Dendritic cell treated with granulocyte-macrophage colony-stimulating factor and Interleukin-4, amounts not matched to agents 40 ng/mL and 50 ng/mL, for 4 days (primary cell): ENCODE results near the gene HSD11B1L.
A peak's percentile ranks its signal among the peaks of the same experiment; 100 is the strongest.

Source experiments
- H3K27ac Mint-ChIP-seq: one replicate; pipeline ENCODE4 v1.8.0; 2022; ENCODE audit warnings: mild to moderate bottlenecking, mixed read lengths
- H3K27me3 Mint-ChIP-seq: one replicate; pipeline ENCODE4 v1.8.0; 2022; ENCODE audit warnings: mild to moderate bottlenecking, mixed read lengths
- H3K36me3 Mint-ChIP-seq: one replicate; pipeline ENCODE4 v1.8.0; 2022; ENCODE audit warnings: low read depth, mixed read lengths
- H3K4me1 Mint-ChIP-seq: one replicate; pipeline ENCODE4 v1.8.0; 2022; ENCODE audit warnings: low read depth, mixed read lengths
- H3K4me3 Mint-ChIP-seq: one replicate; pipeline ENCODE4 v1.8.0; 2022; ENCODE audit warnings: mild to moderate bottlenecking, moderate library complexity, mixed read lengths
- H3K9me3 Mint-ChIP-seq: one replicate; pipeline ENCODE4 v1.8.0; 2022; ENCODE audit warnings: mixed read lengths
- intact Hi-C: fragments of 100-400 bp; cut with micrococcal nuclease; formaldehyde crosslinking; loops from one replicate; pipeline ENCODE4 v1.15.0; 2022

The HSD11B1L gene

GRCh38 chr19:5676105-5676771 lies 4.6 kb upstream of the HSD11B1L start:
- intact Hi-C loops, result no loop called here
- H3K27ac Mint-ChIP-seq, result no peak overlapping the region
- H3K4me3 Mint-ChIP-seq, result no peak overlapping the region

GRCh38 chr19:5676772-5677105 lies 4.1 kb upstream of the HSD11B1L start:
- intact Hi-C loops, result no loop called here
- Mint-ChIP-seq H3K27ac (no peak overlapping the region), H3K9me3 (no peaks in the 10 kb centered on the region), H3K36me3 (peaks cover 52% of the 10 kb centered on the region), H3K27me3 (peaks cover 6% of the 10 kb centered on the region), H3K4me1 (peaks cover 18% of the 10 kb centered on the region), H3K4me3 (no peak overlapping the region)

More at GRCh38 chr19:5676105-5676771, 4.6 kb upstream of the HSD11B1L start:
- Mint-ChIP-seq H3K4me1 (peaks cover 13% of the 10 kb centered on the region), H3K9me3 (no peaks in the 10 kb centered on the region), H3K27me3 (peaks cover under 1% of the 10 kb centered on the region), H3K36me3 (peaks cover 57% of the 10 kb centered on the region)

DNA sequence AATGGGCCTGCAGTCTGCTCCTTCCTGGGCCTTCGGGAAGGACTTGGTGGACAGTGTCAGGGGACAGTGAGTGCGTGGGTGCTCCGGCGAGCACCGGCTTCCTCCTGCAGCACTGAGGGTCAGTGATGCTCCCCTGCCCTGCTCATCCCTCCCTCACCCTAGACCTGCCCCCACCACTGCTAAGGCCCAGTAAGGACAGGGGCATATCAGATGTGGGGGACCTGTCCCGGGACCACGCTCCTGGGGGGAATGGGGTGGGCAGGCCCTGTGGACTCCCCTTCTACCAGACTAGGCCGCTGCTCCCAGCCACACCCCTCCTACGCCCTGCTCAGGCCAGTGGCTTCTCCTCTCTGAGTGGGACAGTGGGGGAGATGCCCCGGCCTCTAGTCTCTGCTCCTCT lies 3.7 kb upstream of the HSD11B1L start:
- Mint-ChIP-seq H3K27ac (no peak overlapping the region), H3K9me3 (no peaks in the 10 kb centered on the region), H3K4me1 (peaks cover 22% of the 10 kb centered on the region), H3K36me3 (peaks cover 48% of the 10 kb centered on the region), H3K4me3 (no peak overlapping the region), H3K27me3 (peaks cover 8% of the 10 kb centered on the region)
- intact Hi-C loops, result no loop called here

DNA sequence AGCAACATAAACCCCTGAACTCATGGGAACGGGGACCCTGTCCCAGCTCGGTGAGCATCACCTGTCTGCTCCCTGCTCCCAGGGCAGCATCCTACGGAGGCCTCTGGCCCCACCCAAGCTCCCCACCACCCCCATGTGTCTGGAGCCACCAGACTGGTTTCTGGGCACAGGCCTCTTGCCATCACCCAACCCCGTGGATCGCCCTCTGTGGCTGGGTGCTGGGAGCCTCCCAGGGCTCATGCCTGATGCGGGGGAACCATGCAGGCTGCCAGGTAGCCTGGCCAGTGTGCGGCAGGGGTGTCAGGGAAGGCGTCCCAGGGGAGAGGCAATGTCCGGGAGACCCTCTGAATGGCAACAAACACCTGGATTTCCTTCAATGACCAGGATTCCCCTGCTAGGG lies 3.2 kb upstream of the HSD11B1L start:
- no peaks in the 10 kb centered on the region for H3K9me3 Mint-ChIP-seq
- no peak overlapping the region for H3K27ac Mint-ChIP-seq
- H3K27me3 Mint-ChIP-seq, result peaks cover 11% of the 10 kb centered on the region
- no peak overlapping the region for H3K4me3 Mint-ChIP-seq
- peaks cover 48% of the 10 kb centered on the region for H3K36me3 Mint-ChIP-seq
- intact Hi-C loops, result no loop called here
- H3K4me1 Mint-ChIP-seq, result peaks cover 22% of the 10 kb centered on the region

- H3K27ac Mint-ChIP-seq, result no peak overlapping the region
- H3K4me1 Mint-ChIP-seq, result peaks cover 22% of the 10 kb centered on the region
- intact Hi-C loops, result no loop called here
- no peaks in the 10 kb centered on the region for H3K9me3 Mint-ChIP-seq
- H3K27me3 Mint-ChIP-seq, result peaks cover 11% of the 10 kb centered on the region
- H3K4me3 Mint-ChIP-seq, result no peak overlapping the region
- H3K36me3 Mint-ChIP-seq, result peaks cover 42% of the 10 kb centered on the region
Observed at GRCh38 chr19:5678071-5678718, 2.6 kb upstream of the HSD11B1L start.

DNA sequence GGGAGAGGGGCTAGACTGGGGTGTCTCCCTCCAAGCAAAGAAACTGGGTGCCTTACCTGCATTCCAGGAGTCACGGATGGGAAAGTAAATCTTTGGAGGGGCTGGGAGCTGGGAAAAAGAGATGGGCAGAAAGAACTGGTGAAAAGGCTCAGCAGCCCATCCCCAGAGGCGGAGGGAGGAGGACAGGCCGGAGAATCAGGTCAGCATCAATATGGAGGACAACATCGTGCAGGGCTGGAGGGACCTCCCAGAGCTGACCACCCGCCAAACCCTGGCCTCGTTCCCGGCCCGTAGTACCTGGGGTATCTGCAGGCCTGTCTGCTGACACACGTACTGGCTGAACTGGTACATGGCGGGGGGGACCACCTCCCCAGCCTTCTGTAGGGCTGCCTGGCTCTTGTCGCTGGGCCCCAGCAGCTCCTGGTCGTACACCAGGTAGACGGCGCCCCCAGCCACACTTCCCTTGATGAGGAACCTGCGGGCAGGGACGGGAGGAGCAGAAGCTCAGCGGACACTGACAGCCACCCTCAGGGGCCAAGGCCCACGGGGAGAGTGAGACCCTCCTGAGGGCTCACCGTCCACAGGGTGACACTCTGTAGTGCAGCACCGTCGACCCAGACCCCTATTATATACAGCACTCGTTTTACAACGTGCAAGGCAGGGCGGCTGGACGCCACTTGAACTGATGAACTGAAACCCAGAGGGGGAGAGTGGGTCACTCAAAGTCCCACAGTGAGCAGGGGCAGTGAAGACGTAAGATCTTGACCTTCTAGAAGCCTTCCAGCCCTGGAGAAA lies 1.3 kb upstream of the HSD11B1L start:
- peak overlapping the region; percentile 92 for H3K4me3 Mint-ChIP-seq
- H3K4me1 Mint-ChIP-seq, result peaks cover 22% of the 10 kb centered on the region
- peaks cover 32% of the 10 kb centered on the region for H3K36me3 Mint-ChIP-seq
- H3K27me3 Mint-ChIP-seq, result peaks cover 11% of the 10 kb centered on the region
- intact Hi-C loops, result loop anchor here (1.0 to 2.0 kb wide), 2 partner anchors 41 to 57 kb away; partner anchors contain the start of genes CATSPERD, LONP1, SAFB and SAFB2
- peak overlapping the region; percentile 89 for H3K27ac Mint-ChIP-seq
- H3K9me3 Mint-ChIP-seq, result no peaks in the 10 kb centered on the region

DNA sequence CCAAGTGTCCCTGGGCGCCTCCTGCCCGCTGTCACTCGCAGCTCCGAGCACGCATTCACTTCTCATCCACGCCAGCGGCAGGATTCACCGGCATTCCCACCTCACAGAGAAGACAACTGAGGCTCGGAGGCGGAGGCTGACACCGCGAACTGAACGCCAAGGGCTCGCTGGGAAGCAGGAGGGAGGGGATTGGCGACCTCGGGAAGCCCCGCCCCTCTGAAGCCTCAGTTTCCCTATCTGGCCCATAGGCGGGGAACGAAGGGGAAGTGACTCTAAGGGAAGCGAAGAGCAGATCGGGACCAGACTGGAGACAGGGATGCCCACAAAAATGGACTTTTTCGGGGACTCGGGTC lies 767 bp upstream of the HSD11B1L start:
- H3K9me3 Mint-ChIP-seq, result no peaks in the 10 kb centered on the region
- peaks cover 32% of the 10 kb centered on the region for H3K36me3 Mint-ChIP-seq

DNA sequence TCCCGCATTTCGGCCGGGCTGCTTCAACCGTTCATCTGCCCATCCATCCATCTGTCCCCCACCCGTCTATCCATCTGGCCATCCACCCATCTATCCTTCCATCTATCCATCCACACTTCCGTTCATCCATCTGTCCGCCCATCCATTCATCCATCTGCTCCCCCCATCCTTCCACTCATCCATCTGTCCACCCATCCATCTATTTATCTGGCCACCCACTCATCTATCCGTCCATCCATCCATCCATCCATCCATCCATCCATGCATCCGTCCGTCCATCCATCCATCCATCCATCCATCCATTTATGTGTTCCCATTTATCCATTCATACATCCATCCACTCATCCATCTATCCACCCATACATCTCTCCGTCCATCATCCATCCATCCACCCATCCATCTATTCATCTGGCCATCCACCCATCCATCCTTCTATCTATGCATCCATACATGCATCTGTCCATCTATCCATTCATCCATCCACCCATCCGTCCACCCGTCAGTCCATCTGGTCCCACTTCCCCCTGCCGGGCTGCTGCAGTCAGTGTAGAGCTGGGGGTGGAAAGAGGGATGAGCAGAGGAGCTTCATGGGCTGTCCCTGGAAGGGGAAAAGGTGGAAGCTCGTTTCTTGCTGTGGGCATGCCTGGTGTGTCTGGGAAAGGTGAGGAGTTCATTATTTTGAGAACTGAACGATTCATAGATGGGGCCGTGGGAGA lies 722 bp downstream of the HSD11B1L start:
- Mint-ChIP-seq H3K4me3 (peak overlapping the region; percentile 92), H3K9me3 (no peaks in the 10 kb centered on the region), H3K27me3 (peaks cover 11% of the 10 kb centered on the region), H3K36me3 (peaks cover 26% of the 10 kb centered on the region), H3K4me1 (peaks cover 28% of the 10 kb centered on the region), H3K27ac (peak overlapping the region; percentile 89)
- intact Hi-C loops, result loop anchor here (2.0 kb wide), 1 partner anchor 59 kb away; the partner anchor contains the start of genes SAFB and SAFB2

More for the DNA sequence above, 767 bp upstream of the HSD11B1L start:
- H3K4me3 Mint-ChIP-seq, result peak overlapping the region; percentile 92
- H3K27ac Mint-ChIP-seq, result peak overlapping the region; percentile 89
- H3K27me3 Mint-ChIP-seq, result peaks cover 11% of the 10 kb centered on the region
- peaks cover 22% of the 10 kb centered on the region for H3K4me1 Mint-ChIP-seq
- intact Hi-C loops, result loop anchor here (1.0 to 2.0 kb wide), 2 partner anchors 40 to 57 kb away; partner anchors contain the start of genes CATSPERD, LONP1, SAFB and SAFB2

DNA sequence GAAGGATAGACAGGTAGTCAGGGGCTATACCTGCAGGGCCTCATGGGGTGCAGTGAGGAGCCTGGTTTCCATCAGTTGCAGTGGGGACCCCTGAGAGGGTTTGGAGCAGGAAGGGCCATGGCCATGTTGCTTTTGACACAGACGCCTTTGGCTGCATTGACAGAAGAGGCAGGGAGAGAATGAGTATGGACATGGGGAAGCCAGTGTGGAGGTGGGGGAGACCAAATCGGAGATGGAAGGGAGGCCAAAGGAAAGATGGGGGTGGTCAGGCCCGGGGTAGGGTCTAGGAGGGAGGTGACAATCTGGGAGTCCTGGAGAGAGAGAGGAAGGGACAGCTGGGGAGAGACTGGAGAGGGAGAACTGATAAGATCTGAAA lies 1.3 kb downstream of the HSD11B1L start:
- no peak overlapping the region for H3K4me3 Mint-ChIP-seq
- intact Hi-C loops, result no loop called here

DNA sequence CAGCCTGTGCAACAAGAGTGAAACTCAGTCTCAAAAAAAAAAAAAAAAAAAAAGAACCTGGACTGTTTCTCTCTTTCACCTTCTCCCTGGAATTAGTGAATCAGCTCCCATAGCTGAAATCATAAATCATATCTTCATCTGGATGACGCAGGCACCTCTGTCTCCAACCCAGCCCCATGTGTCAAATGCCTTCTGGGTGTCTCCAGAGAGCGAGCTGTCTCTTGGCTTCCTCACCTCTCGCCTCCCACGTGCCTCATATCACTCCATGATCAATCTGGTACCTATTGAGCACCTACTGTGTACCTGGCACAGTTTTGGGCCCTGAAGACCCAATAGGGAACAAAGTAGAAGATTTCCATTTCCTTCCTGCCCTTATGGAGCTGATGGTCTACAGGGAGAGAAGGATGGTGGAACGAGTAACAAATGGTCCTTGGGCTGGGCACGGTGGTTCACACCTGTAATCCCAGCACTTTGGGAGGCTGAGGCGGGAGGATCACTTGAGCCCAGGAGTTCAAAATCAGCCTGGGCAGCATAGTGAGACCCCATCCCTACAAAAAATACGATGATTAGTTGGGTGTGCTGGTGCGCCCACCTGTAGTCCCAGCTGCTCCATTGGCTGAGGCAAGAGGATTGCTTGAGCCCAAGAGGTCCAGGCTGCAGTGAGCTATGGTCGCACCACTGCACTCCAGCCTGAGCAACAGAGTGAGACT lies 2.5 kb downstream of the HSD11B1L start:
- H3K27ac Mint-ChIP-seq, result no peak overlapping the region
- H3K27me3 Mint-ChIP-seq, result peaks cover 11% of the 10 kb centered on the region
- H3K4me1 Mint-ChIP-seq, result peaks cover 37% of the 10 kb centered on the region
- intact Hi-C loops, result no loop called here
- no peaks in the 10 kb centered on the region for H3K9me3 Mint-ChIP-seq
- peaks cover 12% of the 10 kb centered on the region for H3K36me3 Mint-ChIP-seq
- no peak overlapping the region for H3K4me3 Mint-ChIP-seq

More for the DNA sequence above, 1.3 kb downstream of the HSD11B1L start:
- Mint-ChIP-seq H3K36me3 (peaks cover 24% of the 10 kb centered on the region), H3K27me3 (peaks cover 11% of the 10 kb centered on the region), H3K9me3 (no peaks in the 10 kb centered on the region), H3K4me1 (peaks cover 30% of the 10 kb centered on the region), H3K27ac (no peak overlapping the region)

GRCh38 chr19:5684694-5685430 lies 4.0 kb downstream of the HSD11B1L start:
- H3K9me3 Mint-ChIP-seq, result no peaks in the 10 kb centered on the region
- peaks cover 11% of the 10 kb centered on the region for H3K27me3 Mint-ChIP-seq
- H3K27ac Mint-ChIP-seq, result no peak overlapping the region
- no peak overlapping the region for H3K4me3 Mint-ChIP-seq
- intact Hi-C loops, result loop anchor here (5.0 kb wide), 1 partner anchor 107 kb away; the partner anchor contains the start of gene DUS3L
- peaks cover 29% of the 10 kb centered on the region for H3K4me1 Mint-ChIP-seq
- peaks cover 10% of the 10 kb centered on the region for H3K36me3 Mint-ChIP-seq

- Mint-ChIP-seq H3K4me1 (peaks cover 37% of the 10 kb centered on the region), H3K9me3 (no peaks in the 10 kb centered on the region), H3K36me3 (peaks cover 12% of the 10 kb centered on the region), H3K4me3 (peak overlapping the region; percentile 81), H3K27me3 (peaks cover 10% of the 10 kb centered on the region), H3K27ac (peak overlapping the region; percentile 87)
- intact Hi-C loops, result loop anchor here (5.0 kb wide), 1 partner anchor 106 kb away; the partner anchor contains the start of gene DUS3L
Observed at GRCh38 chr19:5686326-5686646, 5.5 kb downstream of the HSD11B1L start.
